HG03039 (cell line): Measurements from ENCODE around the gene PCSK6.
"Not testable (repeated sequence)": the region's sequence is repeated elsewhere in the genome, so short reads cannot be mapped to it uniquely, and the experiment has no call there.

Experiments used
- ATAC-seq: cut with Tn5 transposase; IDR thresholded peaks from one replicate; pipeline ENCODE4 v1.9.1; 2021; ENCODE audit warnings: mild to moderate bottlenecking, moderate library complexity; ENCODE audit not compliant: unreplicated experiment

PCSK6 gene

GRCh38 chr15:101463696-101464095 lies 25.8 kb downstream of the PCSK6 start:
- ATAC-seq: not testable (repeated sequence)

- ATAC-seq: no peak
These were observed 26.2 kb downstream of the PCSK6 start for GRCh38 chr15:101463270-101463669.

GRCh38 chr15:101461097-101461496 lies 28.4 kb downstream of the PCSK6 start:
- no peak for ATAC-seq

- no peak for ATAC-seq
These were observed 29.8 kb downstream of the PCSK6 start for GRCh38 chr15:101459579-101460300.

GRCh38 chr15:101458908-101459578 lies 30.5 kb downstream of the PCSK6 start:
- ATAC-seq: no peak

- ATAC-seq: no peak
These were observed 31.2 kb downstream of the PCSK6 start for GRCh38 chr15:101458158-101458900.

GRCh38 chr15:101457696-101458095 lies 31.8 kb downstream of the PCSK6 start:
- ATAC-seq: no peak

GRCh38 chr15:101456057-101456739 lies 33.3 kb downstream of the PCSK6 start:
- no peak for ATAC-seq

- no peak for ATAC-seq
These were observed 34.0 kb downstream of the PCSK6 start for GRCh38 chr15:101455291-101456025.

- ATAC-seq: not testable (repeated sequence)
These were observed 34.7 kb downstream of the PCSK6 start for GRCh38 chr15:101454781-101455180.

- no peak for ATAC-seq
These were observed 35.1 kb downstream of the PCSK6 start for GRCh38 chr15:101454365-101454764.

- no peak for ATAC-seq
These were observed 36.1 kb downstream of the PCSK6 start for GRCh38 chr15:101453123-101454120.

- ATAC-seq: no peak
These were observed 36.9 kb downstream of the PCSK6 start for GRCh38 chr15:101452572-101452971.

GRCh38 chr15:101451846-101452245 lies 37.7 kb downstream of the PCSK6 start:
- no peak for ATAC-seq

GRCh38 chr15:101451266-101451799 lies 38.2 kb downstream of the PCSK6 start:
- no peak for ATAC-seq

- no peak for ATAC-seq
These were observed 38.9 kb downstream of the PCSK6 start for GRCh38 chr15:101450403-101451265.

- no peak for ATAC-seq
These were observed 39.8 kb downstream of the PCSK6 start for GRCh38 chr15:101449471-101450402.
